Measurements from ENCODE around the gene CBARP. TPM values are rescaled to one million over a fixed set of nuclear protein-coding genes. Genes with fewer than 3 reads are reported as not detected.

CBARP gene
- polyA plus RNA-seq, 1 donor from 2014 or later, result 18.2 TPM

- peak within 1 kb of the TSS; percentile 57 for H3K4me2 ChIP-seq (ENCODE audit: low read length)
- no peak within 1 kb of the TSS for H2AFZ ChIP-seq (ENCODE audit: low read depth, low read length)
Observed at GRCh38 chr19:1285737-1286360, 48.0 kb upstream of the CBARP start, which contains the start of gene EFNA2. Gene EFNA2, plus strand, starts transcription at chr19:1285873. Its CDS starts 296 bp downstream, at chr19:1286169.

GRCh38 chr19:1284979-1285736 lies 47.4 kb upstream of the CBARP start:
- no peak for TF ChIP-seq MXI1 (conservative IDR thresholded peaks at IDR 0.05; ENCODE audit: poor library complexity, severe bottlenecking)
- no peak for TF ChIP-seq EZH2 (IDR thresholded peaks at IDR 0.05; ENCODE audit: borderline replicate concordance, insufficient read depth, low read length, poor library complexity, severe bottlenecking)
- no peak for TF ChIP-seq SMC3 (conservative IDR thresholded peaks at IDR 0.05; ENCODE audit: poor library complexity)
- no peak for TF ChIP-seq REST (IDR thresholded peaks at IDR 0.05; ENCODE audit: borderline replicate concordance)
- TF ChIP-seq TAF1 (IDR thresholded peaks at IDR 0.05; ENCODE audit: low read depth), result no peak
- H3K4me2 ChIP-seq (ENCODE audit: low read length), result no peak overlapping the region
- H3K9ac ChIP-seq (ENCODE audit: low read length), result peak overlapping the region; percentile 68
- peaks cover 22% of the 10 kb centered on the region for H3K79me2 ChIP-seq (replicated peaks; ENCODE audit: insufficient read depth, low read length)
- H3K9me3 ChIP-seq (ENCODE audit: low read length), result no peaks in the 10 kb centered on the region
- H3K27ac ChIP-seq (ENCODE audit: low read length), result peak overlapping the region; percentile 5
- no peaks in the 10 kb centered on the region for H3K27me3 ChIP-seq (ENCODE audit: insufficient read depth, low read depth, low read length)
- H3F3A ChIP-seq (ENCODE audit: insufficient read depth, low read length, poor library complexity, severe bottlenecking), result no peaks in the 10 kb centered on the region
- no peaks in the 10 kb centered on the region for H4K20me1 ChIP-seq (ENCODE audit: insufficient read depth)
- H3K9me2 ChIP-seq (ENCODE audit: insufficient read depth, low read length), result no peaks in the 10 kb centered on the region
- no peak overlapping the region for H2AFZ ChIP-seq (ENCODE audit: low read depth, low read length)
- peak overlapping the region; percentile 62 for H3K4me3 ChIP-seq (ENCODE audit: low read length)
- no peaks in the 10 kb centered on the region for H3K36me3 ChIP-seq (ENCODE audit: insufficient read depth, low read length)

More at GRCh38 chr19:1285737-1286360, 48.0 kb upstream of the CBARP start, which contains the start of gene EFNA2:
- TF ChIP-seq REST (IDR thresholded peaks at IDR 0.05; ENCODE audit: borderline replicate concordance) (no peak), POLR2AphosphoS5 (IDR thresholded peaks at IDR 0.05) (peak; percentile 45)
- Histone ChIP-seq H3K9me2 (ENCODE audit: insufficient read depth, low read length) (no peaks in the 10 kb centered on the region), H3K27ac (ENCODE audit: low read length) (peak within 1 kb of the TSS; percentile 5), H3K4me3 (ENCODE audit: low read length) (peak within 1 kb of the TSS; percentile 92), H3K9me3 (ENCODE audit: low read length) (no peaks in the 10 kb centered on the region), H3K79me2 (replicated peaks; ENCODE audit: insufficient read depth, low read length) (peaks cover 22% of the 10 kb centered on the region), H3F3A (ENCODE audit: insufficient read depth, low read length, poor library complexity, severe bottlenecking) (no peaks in the 10 kb centered on the region), H3K36me3 (ENCODE audit: insufficient read depth, low read length) (no peaks in the 10 kb centered on the region), H3K27me3 (ENCODE audit: insufficient read depth, low read depth, low read length) (no peaks in the 10 kb centered on the region), H4K20me1 (ENCODE audit: insufficient read depth) (no peaks in the 10 kb centered on the region), H3K9ac (ENCODE audit: low read length) (peak within 1 kb of the TSS; percentile 77)
